CD4-positive, alpha-beta T cell treated with Interleukin-12 subunit alpha and Interleukin-12 subunit beta, for 1 hour (primary cell): ENCODE measurements around the gene CKB.

Source experiments
- DNase-seq: peaks from one replicate; pipeline ENCODE4 v3.0.0-alpha.2; 2020

The CKB gene

DNA sequence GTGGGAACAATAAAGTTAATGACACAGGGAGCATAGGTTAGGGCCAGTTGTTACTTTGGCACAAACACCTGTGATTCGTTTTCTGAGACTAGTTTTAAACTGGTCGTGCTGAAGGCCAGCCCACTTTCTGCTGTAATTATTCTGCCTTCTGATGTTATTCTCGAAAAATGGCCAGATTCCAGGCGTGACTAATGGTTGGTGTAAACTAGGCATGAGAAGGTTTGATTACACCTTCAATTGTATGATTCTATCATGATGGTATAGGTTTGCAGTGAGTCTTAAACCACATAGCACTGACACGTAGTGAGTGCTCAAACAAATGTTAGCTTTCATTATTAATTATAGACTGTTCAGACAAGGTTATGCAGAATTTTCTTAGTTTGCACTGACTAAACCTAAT is 39.0 kb downstream of the CKB start:
- no peak for DNase-seq

DNA sequence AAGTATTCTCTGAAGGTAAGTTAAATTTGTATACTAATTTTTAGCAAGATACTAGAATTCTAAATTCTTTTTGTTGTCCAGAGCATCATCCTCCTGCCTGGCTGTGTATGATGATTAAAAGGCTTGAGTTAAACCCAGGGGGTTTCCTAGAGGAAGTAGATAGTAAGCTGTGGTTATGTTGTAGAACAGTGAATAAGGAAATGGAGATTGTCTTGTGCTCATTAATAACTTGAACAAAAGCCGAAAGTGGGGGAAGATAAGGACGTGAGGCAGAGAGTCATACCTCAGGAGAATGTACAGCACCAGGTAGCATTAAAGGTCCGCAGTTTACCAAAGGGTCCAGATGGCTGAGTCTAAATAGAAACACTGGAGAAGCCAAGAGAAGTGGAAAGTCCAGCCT is 42.0 kb downstream of the CKB start:
- peak; percentile 24 for DNase-seq

DNA sequence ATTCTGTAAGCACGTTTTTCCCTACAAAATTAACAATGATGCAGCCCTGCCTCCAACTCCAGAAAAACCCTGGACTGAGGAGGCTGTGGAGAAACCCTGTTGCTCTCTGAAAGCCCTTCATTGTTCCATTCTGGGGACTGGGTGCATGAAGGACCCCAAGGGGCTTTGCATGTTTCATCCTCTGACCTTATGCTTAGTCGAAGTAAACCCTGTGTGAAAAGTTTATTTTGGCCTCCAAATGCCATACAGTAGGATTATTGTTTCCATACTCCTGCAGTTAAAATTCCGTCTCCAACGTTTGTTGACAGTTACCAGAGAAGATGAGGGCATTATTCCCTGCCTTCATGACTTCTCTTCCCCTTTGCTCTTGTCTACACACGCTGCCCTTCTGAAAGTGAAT is 46.0 kb downstream of the CKB start:
- DNase-seq, result no peak

DNA sequence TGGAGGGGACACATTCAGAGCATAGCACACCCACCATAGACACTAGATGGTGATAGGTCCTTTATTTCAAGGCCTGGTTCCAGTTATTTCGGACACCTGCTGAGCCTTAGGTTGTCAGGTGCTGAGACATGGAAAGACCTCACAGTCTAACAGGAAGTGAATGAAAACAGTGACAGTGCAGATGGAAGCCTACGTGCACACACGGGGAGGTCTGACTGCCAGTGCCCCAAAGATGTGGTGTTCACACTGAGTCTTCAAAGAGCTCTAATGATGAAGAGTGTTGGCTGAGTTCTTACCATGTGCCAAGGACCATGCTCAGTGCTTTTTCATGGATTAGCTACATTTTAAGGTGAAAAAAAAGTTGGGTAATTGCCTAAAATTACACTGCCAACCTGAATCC is 46.6 kb downstream of the CKB start:
- no peak for DNase-seq

DNA sequence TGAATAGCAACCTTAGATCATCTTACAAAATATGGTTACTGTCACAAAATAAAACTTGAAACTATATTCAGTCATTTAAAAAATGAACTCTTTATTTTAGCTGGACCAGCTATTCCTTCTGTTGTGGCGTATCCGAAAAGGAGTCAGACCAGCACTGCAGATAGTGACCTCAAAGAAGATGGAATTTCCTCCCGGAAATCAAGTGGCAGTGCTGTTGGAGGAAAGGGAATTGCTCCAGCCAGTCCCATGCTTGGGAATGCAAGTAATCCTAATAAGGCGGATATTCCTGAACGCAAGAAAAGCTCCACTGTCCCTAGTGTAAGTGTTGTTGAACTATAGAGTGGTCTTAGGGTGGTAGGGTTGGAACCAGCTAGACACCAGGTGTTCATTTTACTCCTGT is 47.7 kb downstream of the CKB start:
- no peak for DNase-seq

DNA sequence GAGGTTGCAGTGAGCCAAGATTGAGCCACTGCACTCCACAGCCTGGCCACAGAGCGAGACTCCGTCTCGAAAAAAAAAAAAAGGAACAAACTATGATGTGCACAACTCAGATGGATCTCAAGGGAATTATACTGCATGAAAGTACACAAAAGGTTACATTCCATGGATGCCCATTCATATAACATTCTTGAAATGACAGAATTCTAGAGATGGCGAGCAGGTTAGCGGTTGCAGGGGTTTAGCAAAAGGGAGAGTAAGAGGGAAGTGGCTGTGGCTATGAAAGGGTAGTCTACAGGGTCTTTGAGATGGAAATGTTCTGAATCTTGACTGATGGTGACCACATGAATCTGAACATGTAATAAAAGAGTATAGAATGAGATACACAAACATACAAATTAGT is 49.7 kb downstream of the CKB start:
- no peak for DNase-seq
